Adrenal gland (tissue), 12 donors: ENCODE data around the gene RPS4Y1. TPM values are rescaled to one million over a fixed set of nuclear protein-coding genes. Genes with fewer than 3 reads are reported as not detected.

ENCODE experiments used
- DNase-seq, 7 donors: peaks; one replicate each; pipeline ENCODE4 v3.0.0-alpha.2; 2019 to 2020
- H3K27ac ChIP-seq, 5 donors: fragments of 200-600 bp; sonication (generic) in 4 of 5; 1 replicate in 3 of 5; 2 replicates in 2 of 5; pipeline versions ENCODE4 v1.5.1 to v1.8.0; 2016 to 2020; ENCODE audit warnings: mild to moderate bottlenecking in 1 of 5
- H3K27me3 ChIP-seq: fragments of 200-600 bp; 2 replicates; pipeline ENCODE4 v1.8.0; 2021
- H3K36me3 ChIP-seq, 2 donors: fragments of 200-600 bp; replicated peaks in 1 of 2; 1 replicate in 1 of 2; 2 replicates in 1 of 2; pipeline versions ENCODE4 v1.5.1 to v1.8.0; 2018 to 2022
- H3K4me1 ChIP-seq, 2 donors: fragments of 200-600 bp; replicated peaks in 1 of 2; 1 replicate in 1 of 2; 2 replicates in 1 of 2; pipeline versions ENCODE4 v1.5.1 to v1.8.0; 2018 to 2021
- H3K4me3 ChIP-seq, 4 donors: fragments of 200-600 bp; sonication (generic) in 3 of 4; one replicate each; pipeline ENCODE4 v1.5.1; 2016 to 2018
- H3K9me3 ChIP-seq, 3 donors: fragments of 200-600 bp; sonication (generic) in 1 of 3; replicated peaks in 1 of 3; 1 replicate in 2 of 3; 2 replicates in 1 of 3; pipeline versions ENCODE4 v1.5.1 to v1.8.0; 2016 to 2021
- POLR2A ChIP-seq, 2 donors: fragments of 450-650 bp; IDR thresholded peaks; one replicate each; pipeline ENCODE4 v1.6.1; 2017; ENCODE audit warnings: antibody characterized with exemption in 2 of 2, mild to moderate bottlenecking in 2 of 2, moderate library complexity in 1 of 2
- WGBS, 4 donors: extraction: QIAGEN DNeasy Blood & Tissue Kit in 2 of 4; methylation state at CpG; one replicate each; pipeline versions ENCODE4 v1.1.5 to v1.1.7; 2013 to 2017; 5-methylcytosine and 5-hydroxymethylcytosine counted together
- intact Hi-C, 2 donors: fragments of 100-400 bp; cut with DNase I; formaldehyde crosslinking; loops; one replicate each; pipeline versions ENCODE4 v1.14.1 to v1.15.0; 2022 to 2023
- polyA plus RNA-seq, 3 donors: library from polyadenylated mRNA; stranded (reverse); fragments of 200-250 nt in 2 of 3; fragments of 350-450 nt in 1 of 3; fragmentation: Illumina TruSeq in 1 of 3; extraction: RNeasy Lipid Tissue Mini Kit (QIAGEN cat#74804) in 1 of 3; gene quantifications; one replicate each; pipeline ENCODE4 v1.2.3, GENCODE V29; 2013 to 2014
- total RNA-seq, 9 donors: library from RNA; depleted of rRNA in 4 of 9; stranded (reverse); fragments of >200 nt in 4 of 9; fragments of 120-200 nt in 1 of 9; fragmentation: NEBNext Ultra II Directional in 1 of 9; extraction: Animal tissue kit (Norgen Biotek cat#: 25700) in 1 of 9; gene quantifications; one replicate each; pipeline versions ENCODE4 v1.1.0 to v1.2.4, GENCODE V29; 2013 to 2023
- TF ChIP-seq, protein P1 (sequence below), 6 experiments: fragments of 450-650 bp in 4 of 6; fragments of 200-600 bp in 2 of 6; sonication (generic) in 1 of 6; IDR thresholded peaks; 1 replicate in 5 of 6; 2 replicates in 1 of 6; pipeline versions ENCODE4 v1.5.1 to v1.8.0; 2016 to 2021; ENCODE audit warnings: antibody characterized with exemption in 6 of 6, mild to moderate bottlenecking in 2 of 6, moderate library complexity in 1 of 6
- donor health status: healthy with polysubstance abuse.
- donor health status: Bipolar disorder and iron deficiency.
- donor health status: DM: yes; HTN: yes; CAD: no.
- donor health status: DM: no; HTN: no; CAD: no.
- donor health status: DM: no; HTN: no; CAD: no.
- donor health status: DM: yes; HTN: yes; CAD: no.

Gene RPS4Y1
- total and polyA plus RNA-seq, 12 donors: 0.20 to 632 (median 339) TPM; not detected in 4

DNA sequence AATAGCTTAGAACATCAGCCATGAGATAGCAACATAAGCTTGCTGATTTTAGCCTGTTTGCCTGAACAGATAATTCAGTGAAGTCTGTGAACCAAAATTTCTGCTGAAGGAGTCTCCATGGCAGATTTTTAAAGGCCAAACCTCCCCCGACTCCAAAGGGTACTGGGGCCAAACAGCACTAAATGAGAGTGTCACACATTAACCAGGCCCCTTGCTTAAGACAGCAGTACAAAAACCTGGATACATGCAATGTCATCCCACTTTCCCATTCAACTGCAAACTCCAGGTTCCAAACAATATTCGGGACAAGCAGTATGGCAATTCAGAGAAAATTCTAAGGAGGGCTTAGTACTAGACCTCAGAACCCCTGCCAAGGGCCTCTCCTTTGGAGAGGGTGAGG is 4.3 kb upstream of the RPS4Y1 start:
- no peaks in the 10 kb centered on the region for H3K4me1 ChIP-seq
- DNase-seq: no peak
- no peaks in the 10 kb centered on the region for H3K9me3 ChIP-seq
- no peak overlapping the region for H3K27ac ChIP-seq
- no peaks in the 10 kb centered on the region for H3K36me3 ChIP-seq
- H3K27me3 ChIP-seq: no peaks in the 10 kb centered on the region
- intact Hi-C loops: no loop called here
- no peak for TF ChIP-seq POLR2A (IDR thresholded peaks at IDR 0.05)
- no peak overlapping the region for H3K4me3 ChIP-seq
- WGBS, 4 donors: 62% methylated on average over 2 of the region's 2 CpGs; no CpG with 5 or more reads in 3 of the 4 donors

DNA sequence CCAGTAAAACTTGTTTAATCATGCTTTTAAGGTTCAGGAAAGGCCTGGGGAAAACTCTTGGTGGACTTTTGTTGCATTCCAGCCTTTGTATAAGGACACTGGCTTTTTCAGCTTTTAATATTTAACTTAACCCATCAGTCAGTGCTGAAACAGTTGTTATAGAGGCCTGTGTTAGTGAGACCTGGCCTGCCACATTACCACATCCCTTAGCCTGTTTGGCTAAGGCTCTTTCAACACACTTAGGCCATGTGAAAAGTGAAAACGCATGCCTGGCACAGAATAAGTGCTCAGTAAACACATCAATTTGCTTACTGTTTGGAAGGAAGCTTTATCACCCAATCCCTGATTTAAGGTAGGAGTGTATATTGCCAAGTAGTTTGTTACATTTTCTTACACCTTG is 3.5 kb upstream of the RPS4Y1 start:
- no peak overlapping the region for H3K27ac ChIP-seq
- no peaks in the 10 kb centered on the region for H3K9me3 ChIP-seq
- DNase-seq: no peak
- TF ChIP-seq, protein P1, sequence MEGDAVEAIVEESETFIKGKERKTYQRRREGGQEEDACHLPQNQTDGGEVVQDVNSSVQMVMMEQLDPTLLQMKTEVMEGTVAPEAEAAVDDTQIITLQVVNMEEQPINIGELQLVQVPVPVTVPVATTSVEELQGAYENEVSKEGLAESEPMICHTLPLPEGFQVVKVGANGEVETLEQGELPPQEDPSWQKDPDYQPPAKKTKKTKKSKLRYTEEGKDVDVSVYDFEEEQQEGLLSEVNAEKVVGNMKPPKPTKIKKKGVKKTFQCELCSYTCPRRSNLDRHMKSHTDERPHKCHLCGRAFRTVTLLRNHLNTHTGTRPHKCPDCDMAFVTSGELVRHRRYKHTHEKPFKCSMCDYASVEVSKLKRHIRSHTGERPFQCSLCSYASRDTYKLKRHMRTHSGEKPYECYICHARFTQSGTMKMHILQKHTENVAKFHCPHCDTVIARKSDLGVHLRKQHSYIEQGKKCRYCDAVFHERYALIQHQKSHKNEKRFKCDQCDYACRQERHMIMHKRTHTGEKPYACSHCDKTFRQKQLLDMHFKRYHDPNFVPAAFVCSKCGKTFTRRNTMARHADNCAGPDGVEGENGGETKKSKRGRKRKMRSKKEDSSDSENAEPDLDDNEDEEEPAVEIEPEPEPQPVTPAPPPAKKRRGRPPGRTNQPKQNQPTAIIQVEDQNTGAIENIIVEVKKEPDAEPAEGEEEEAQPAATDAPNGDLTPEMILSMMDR (IDR thresholded peaks at IDR 0.05): no peak
- no peak for TF ChIP-seq POLR2A (IDR thresholded peaks at IDR 0.05)
- no peaks in the 10 kb centered on the region for H3K4me1 ChIP-seq
- H3K4me3 ChIP-seq: no peak overlapping the region
- H3K27me3 ChIP-seq: no peaks in the 10 kb centered on the region
- intact Hi-C loops: no loop called here
- WGBS, 4 donors: 50 to 69% methylated on average over 1 of the region's 1 CpG; no CpG with 5 or more reads in 2 of the 4 donors
- no peaks in the 10 kb centered on the region for H3K36me3 ChIP-seq

DNA sequence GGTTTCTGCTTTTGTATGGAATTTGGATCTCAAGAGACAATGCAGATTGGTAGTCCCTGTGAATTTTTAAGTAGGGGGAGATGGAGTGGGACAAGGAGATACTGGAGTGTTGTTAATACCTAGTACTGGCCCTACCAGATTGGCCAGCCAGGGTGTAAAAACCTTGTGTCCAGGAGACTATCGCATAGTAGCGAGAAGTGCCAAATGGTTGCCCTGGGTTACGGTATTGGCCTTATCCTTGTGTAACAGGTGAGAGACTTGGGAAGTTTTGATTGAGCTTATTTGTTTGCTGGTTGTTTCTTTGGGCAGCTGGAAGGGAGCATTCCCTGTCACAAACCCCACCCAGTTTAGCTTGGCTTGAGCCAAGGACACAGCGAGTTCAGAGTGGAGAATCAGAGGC is 5.4 kb downstream of the RPS4Y1 start:
- intact Hi-C loops: no loop called here
- peak in 1 of 7 donors; percentile 24 for DNase-seq
- Histone ChIP-seq H3K36me3 (no peaks in the 10 kb centered on the region), H3K27ac (no peak overlapping the region), H3K4me3 (no peak overlapping the region), H3K9me3 (no peaks in the 10 kb centered on the region), H3K4me1 (no peaks in the 10 kb centered on the region), H3K27me3 (no peaks in the 10 kb centered on the region)
- TF ChIP-seq, protein P1 (IDR thresholded peaks at IDR 0.05): no peak
- TF ChIP-seq POLR2A (IDR thresholded peaks at IDR 0.05): no peak
- 61 to 79% methylated on average over 3 to 4 of the region's 4 CpGs; no CpG with 5 or more reads in 2 of the 4 donors for WGBS, 4 donors

DNA sequence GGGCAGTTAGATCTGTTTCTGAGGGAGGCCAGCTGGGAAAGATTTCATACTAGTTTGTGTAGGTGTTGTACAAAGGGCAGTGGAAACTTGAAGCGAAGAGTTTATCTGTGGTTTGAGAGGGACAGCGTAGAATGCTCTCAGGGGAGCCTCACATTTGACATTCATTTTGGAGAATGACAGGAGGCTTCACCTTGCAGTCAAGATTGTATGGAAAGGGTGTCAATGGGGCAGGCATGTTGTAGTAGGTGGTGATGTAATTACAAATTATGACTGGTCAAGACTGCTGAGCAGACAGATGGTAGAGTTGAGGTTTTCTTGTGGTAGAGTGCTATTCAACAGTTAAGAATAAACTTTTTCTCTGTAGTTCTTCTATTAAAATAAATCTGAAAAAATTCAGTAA is 7.0 kb downstream of the RPS4Y1 start:
- TF ChIP-seq, protein P1 (IDR thresholded peaks at IDR 0.05): no peak
- no peak for TF ChIP-seq POLR2A (IDR thresholded peaks at IDR 0.05)
- DNase-seq: no peak
- H3K36me3 ChIP-seq: no peaks in the 10 kb centered on the region
- no peak overlapping the region for H3K4me3 ChIP-seq
- H3K9me3 ChIP-seq: no peaks in the 10 kb centered on the region
- WGBS, 4 donors: 100% methylated on average over 2 of the region's 2 CpGs; no CpG with 5 or more reads in 2 of the 4 donors
- no peaks in the 10 kb centered on the region for H3K27me3 ChIP-seq
- H3K27ac ChIP-seq: no peak overlapping the region
- intact Hi-C loops: no loop called here
- H3K4me1 ChIP-seq: no peaks in the 10 kb centered on the region

DNA sequence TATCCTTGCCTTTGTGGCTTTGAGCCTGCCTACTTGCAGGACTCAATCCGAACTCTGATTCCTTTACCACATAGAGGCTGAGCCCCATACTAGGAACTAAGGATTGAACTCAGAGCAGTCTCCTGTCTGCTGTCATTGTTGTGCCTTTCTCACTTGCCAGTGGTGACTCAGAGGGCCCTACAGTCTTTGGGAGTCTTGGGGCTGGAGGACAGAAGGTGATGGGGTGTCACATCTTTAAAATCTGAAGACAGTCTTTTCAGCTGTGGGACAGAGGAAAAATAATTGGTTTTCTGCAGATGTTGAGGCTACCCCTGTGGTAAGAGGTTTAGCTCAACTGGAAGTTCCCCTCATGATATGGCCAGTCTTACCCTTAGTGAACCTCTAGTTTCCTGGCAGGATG is 8.0 kb downstream of the RPS4Y1 start:
- Histone ChIP-seq H3K9me3 (no peaks in the 10 kb centered on the region), H3K4me3 (no peak overlapping the region), H3K27ac (no peak overlapping the region), H3K36me3 (no peaks in the 10 kb centered on the region), H3K4me1 (no peaks in the 10 kb centered on the region), H3K27me3 (no peaks in the 10 kb centered on the region)
- DNase-seq: no peak
- TF ChIP-seq POLR2A (IDR thresholded peaks at IDR 0.05): no peak
- TF ChIP-seq, protein P1 (IDR thresholded peaks at IDR 0.05): no peak
- intact Hi-C loops: no loop called here
- whole genome bisulfite sequencing, 4 donors: 70 to 83% methylated on average over 1 of the region's 1 CpG; no CpG with 5 or more reads in 2 of the 4 donors
